GM12872 (cell line): ENCODE results near the gene BIK.

Source experiments
- TF ChIP-seq, protein P1 (sequence below): IDR thresholded peaks from 3 replicates; pipeline ENCODE4 v1.5.1; 2011; ENCODE audit warnings: low read depth, mild to moderate bottlenecking, low read length, moderate library complexity; ENCODE audit not compliant: insufficient read depth

The BIK gene

DNA sequence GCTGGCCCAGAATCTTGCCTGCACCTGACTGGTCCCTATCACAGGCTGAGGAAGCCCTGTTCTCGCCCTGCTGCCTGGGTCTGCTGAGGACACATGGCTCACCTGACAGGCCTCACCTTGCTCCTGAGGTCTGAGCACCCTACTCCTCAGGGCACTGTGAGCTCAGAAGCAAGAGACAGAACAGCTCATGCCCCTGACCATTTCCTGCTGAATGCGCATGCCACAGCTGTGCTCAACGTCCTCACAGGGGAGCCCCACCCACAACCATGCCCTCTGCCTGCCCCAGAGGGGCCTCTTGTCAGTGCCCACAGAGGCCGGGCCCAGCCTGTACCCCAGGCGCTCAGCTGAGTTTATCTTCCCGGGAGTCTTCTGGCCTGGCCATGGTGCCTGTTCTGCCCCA, 38.0 kb downstream of the BIK start:
- TF ChIP-seq, protein P1, sequence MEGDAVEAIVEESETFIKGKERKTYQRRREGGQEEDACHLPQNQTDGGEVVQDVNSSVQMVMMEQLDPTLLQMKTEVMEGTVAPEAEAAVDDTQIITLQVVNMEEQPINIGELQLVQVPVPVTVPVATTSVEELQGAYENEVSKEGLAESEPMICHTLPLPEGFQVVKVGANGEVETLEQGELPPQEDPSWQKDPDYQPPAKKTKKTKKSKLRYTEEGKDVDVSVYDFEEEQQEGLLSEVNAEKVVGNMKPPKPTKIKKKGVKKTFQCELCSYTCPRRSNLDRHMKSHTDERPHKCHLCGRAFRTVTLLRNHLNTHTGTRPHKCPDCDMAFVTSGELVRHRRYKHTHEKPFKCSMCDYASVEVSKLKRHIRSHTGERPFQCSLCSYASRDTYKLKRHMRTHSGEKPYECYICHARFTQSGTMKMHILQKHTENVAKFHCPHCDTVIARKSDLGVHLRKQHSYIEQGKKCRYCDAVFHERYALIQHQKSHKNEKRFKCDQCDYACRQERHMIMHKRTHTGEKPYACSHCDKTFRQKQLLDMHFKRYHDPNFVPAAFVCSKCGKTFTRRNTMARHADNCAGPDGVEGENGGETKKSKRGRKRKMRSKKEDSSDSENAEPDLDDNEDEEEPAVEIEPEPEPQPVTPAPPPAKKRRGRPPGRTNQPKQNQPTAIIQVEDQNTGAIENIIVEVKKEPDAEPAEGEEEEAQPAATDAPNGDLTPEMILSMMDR, result no peak

DNA sequence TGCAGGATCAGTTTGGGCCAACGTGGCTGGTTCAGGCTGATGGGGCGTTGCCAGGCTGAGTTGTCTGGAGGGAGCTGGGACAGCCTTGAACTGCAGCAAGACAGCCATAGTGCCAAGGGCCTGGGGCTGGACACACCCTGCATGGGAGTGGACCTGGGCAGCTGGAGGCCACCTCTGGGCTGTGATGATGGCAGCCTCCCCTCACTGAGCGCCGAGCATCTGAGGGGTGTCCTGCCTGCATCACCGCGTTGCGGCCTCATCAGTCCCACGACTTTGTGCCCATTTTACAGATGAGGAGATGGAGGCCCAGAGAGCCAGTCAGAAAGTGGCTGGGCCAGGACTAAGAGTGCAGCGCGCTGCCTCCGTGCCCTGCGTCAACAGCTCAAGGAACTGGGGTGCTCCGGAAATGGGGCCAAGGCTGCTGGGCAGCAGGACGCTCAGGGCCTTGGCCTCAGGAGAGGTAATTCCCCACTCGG, 40.2 kb downstream of the BIK start:
- TF ChIP-seq, protein P1, result no peak

DNA sequence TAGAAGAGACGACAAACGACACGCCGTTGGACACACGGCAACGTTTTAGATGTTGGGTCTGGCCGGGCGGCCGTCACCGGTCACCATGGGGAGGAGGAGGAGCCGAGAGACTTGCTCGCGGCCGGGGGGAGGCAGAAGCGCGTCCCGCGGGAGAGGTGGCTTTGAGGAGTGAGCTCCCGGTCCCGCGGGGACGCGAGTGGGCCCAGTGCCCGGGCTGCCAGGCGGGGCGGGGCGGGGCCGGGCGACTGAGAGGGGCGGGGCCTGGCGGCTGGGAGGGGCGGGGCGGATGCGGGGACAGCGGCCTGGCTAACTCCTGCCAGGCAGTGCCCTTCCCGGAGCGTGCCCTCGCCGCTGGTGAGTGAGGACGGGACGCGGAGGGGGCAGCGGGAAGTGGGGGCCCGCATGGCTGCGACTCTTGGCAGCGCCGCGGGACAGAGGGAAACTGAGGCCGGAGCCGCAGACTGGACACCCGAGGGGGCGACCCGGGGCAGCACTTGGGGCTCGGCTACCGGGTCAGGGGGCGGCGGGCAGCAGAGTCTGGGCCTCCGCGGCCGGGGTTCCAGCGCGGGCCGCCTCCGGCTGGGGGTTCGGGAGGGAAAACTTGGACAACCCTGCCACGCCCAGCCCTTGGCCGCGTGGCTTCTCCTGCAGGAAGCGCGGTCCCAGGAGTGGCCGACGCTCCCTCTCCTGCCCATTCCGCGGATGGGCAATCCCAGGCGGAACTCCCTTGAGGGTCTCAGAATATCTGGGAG, 40.9 kb downstream of the BIK start, which contains the start of gene TSPO:
Gene TSPO, plus strand, starts transcription at position 309 of the 752 bp plus-strand sequence. CDS start 7,680 bp downstream, outside the sequence.
- TF ChIP-seq, protein P1, result no peak

DNA sequence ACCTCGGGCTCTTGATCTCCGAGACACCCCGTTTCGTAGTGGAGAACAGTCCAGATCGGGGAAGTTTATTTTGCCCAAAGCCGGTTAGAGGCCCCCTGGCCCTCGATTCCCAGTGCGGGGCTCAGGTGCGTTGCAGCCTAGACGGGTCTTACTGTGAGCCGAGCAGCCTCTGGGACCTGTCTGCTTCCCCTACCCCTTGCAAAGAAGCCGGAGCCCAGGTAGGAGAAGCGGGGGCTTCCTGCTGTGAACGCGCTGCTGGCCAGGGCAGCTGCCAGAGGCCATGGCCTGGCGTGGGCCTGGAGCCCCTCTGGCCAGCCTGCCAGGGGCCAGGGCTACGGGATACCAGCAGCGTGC, 41.4 kb downstream of the BIK start:
- TF ChIP-seq, protein P1, result no peak

DNA sequence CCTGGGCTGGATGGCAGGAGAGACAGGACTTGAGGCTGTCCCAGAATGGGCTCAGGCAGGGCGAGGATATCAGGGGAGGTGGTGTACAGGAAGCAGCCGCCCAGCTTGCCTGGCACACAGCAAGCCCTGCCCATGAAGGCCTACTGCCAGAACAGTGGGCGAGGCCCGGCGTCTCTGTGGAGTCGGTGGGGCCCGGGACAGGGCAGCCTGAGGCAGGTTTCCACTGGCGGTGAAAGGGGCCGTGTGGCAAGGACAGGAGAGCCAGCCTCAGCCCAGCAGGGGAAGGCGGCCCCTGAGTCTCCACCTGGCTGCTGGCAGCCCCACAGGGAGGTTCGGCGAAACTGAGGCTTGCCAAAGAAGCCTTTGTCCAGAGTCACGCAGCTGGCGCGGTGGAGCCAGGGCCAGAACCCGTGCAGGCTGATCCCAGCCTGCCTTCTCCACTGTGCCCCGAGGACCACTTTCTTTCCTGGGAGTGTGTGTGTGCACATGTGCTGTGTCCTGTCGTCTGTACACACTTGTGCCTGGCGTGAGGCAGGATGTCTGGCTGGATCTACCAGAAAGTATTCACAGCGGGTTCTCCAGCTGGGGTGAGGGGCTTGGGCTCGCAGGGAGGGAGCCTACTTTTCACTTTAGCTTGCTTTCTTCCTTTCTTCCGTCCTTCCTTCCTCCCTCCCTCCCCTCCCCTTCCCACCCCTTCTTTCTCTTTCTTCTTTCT, 42.0 kb downstream of the BIK start:
- TF ChIP-seq, protein P1, result no peak

DNA sequence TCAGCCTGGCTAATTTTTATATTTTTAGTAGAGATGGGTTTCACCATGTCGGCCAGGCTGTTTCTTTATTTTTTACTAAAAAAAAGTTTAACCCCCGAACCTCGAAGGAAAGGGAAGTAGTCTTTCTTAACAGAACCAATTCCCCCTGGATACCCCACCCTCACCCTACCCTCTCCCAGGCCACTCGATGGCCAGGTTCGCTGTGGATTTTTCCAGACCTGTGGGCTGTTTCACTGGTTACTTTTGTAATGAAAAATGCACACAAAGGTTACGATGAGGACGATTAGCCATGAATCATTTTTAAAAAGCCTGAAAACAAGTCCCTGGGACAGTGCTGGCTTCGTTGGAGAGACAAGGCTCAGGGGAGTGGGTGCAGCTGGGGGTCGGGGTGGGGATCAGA, 43.3 kb downstream of the BIK start:
- TF ChIP-seq, protein P1, result no peak

DNA sequence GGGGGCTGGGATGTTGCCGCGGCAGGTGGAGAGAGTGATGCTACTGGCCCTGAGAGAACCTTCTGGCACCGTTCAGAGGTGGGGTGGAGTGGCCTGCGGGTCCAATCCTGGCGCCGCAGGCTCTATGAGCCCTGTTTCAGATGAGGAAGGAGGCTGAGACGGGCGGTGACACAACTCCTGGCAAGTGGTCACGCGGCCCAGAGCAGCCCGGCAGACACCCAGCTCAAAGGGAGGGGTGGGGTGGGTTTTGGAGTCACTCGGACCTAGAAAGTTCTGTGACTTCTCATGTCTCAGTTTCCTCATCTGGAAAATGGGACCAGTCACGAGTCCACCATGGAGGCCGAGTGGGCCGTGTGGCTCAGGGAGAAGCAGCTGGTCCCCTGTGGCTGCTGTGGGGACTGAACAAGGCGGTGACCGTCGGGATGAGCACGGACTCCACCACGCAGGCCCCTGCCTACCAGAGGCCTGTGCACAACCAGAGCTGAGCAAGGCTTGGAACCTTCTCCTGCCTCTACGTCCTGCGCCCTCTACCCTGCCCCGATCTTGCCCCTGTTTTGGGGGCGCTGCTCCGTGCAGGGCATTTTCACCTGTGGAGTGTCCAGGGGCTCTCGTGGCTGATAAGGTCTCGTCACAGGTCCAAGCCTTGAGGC, 44.5 kb downstream of the BIK start:
- TF ChIP-seq, protein P1, result no peak
